GM20000 (cell line): ENCODE results near the gene TSPAN7.

Experiments
- DNase-seq: peaks from one replicate; pipeline ENCODE4 v3.0.0; 2012; ENCODE audit warnings: low spot score
- TF ChIP-seq, protein P1 (sequence below): IDR thresholded peaks from 2 replicates; pipeline ENCODE4 v1.5.1; 2012; ENCODE audit warnings: mild to moderate bottlenecking, control low read depth; ENCODE audit errors: extremely low read depth, missing control alignments

The TSPAN7 gene

DNA sequence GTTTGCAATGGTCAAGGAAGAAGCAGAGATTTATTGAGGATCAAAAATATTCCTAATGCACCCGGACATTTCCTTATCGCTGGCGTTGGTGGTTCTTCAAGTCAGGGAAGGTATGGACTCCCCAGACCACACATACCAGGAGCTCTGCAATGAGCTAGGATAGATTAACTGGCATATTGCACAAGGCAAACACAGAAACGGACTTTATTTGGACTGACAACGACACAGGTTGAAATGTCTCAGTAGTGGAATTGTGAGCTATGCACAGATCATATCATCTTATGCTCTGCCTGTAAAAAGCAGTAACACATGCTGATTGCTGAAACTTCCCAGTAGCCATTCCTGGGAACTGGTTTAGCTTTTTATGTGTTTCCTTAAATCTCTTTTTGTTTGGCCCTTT lies 1.7 kb downstream of the TSPAN7 start:
- TF ChIP-seq, protein P1, sequence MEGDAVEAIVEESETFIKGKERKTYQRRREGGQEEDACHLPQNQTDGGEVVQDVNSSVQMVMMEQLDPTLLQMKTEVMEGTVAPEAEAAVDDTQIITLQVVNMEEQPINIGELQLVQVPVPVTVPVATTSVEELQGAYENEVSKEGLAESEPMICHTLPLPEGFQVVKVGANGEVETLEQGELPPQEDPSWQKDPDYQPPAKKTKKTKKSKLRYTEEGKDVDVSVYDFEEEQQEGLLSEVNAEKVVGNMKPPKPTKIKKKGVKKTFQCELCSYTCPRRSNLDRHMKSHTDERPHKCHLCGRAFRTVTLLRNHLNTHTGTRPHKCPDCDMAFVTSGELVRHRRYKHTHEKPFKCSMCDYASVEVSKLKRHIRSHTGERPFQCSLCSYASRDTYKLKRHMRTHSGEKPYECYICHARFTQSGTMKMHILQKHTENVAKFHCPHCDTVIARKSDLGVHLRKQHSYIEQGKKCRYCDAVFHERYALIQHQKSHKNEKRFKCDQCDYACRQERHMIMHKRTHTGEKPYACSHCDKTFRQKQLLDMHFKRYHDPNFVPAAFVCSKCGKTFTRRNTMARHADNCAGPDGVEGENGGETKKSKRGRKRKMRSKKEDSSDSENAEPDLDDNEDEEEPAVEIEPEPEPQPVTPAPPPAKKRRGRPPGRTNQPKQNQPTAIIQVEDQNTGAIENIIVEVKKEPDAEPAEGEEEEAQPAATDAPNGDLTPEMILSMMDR: no peak
- no peak for DNase-seq

DNA sequence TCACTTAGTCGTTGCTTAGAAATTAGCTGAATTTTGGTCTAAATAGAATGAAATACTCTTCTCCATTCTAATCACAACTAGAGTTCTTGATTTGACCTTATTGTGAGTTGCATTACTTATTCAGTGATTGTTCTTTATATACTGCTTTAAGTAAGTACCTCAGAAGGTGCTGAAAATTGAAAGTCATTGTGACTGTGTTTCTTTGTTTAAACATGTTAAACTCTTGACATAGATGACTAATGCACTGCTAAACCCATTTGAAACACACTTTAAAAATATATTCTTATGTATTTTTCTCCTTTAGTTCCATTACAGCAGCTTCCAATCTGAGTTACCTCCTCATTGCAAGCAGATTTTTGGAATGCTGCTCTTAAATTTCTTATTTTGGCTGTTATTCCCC lies 9.1 kb downstream of the TSPAN7 start:
- DNase-seq: no peak
- TF ChIP-seq, protein P1: no peak

DNA sequence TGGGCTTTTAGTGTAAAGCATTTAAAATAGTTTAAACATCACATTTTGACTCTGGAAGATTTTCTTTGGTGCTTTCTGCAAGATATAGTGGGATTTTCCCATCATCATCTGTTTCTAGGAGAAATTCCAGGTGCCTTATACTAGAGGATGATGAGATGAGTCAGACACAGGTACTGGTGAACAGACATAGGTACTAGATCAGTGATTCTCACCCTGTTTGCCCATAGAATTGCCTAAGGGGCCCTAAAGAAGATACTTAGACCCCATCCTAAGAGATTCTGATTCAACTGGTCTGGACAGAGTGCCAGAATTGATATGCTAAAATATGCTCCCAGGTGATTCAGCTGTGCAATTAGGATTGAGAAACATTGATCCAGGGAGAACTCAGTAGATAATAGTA lies 9.7 kb downstream of the TSPAN7 start:
- DNase-seq: no peak
- TF ChIP-seq, protein P1: no peak

DNA sequence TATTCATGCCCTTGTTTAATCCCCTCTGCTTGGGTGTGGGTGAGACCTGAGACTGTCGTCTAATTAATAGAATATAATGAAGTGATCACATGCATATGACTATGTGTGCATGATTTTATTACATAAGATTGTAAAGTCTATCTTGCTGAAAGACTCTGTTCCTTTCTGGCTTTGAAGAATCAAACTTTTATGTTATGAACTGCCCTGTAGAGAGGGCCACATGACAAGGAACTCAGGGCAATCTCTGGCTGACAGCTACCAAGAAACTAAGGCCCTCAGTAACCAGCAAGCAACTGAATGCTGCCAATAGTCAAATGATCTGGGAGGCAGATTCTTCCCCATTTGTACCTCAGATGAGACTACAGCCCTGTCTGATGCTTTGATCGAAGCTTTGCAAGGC lies 13.5 kb downstream of the TSPAN7 start:
- DNase-seq: no peak
- TF ChIP-seq, protein P1: no peak

DNA sequence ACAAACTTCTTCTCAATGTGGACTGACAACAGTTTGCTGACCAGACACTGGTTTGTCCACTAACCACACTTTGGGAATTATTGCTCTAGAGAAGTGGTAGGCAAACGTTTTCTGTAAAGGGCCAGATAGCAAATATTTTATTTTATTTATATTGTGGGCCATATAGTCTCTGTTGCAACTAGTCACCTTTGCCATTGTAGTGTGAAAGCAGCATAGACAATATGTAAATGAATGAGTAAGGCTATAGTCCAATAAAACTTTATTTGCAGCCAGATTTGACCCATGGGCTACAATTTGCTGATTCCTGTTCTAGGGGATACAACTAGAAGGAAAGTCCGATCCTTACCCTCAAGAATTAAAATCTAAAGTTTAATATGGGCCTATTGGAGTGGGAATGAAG lies 14.5 kb downstream of the TSPAN7 start:
- no peak for DNase-seq
- TF ChIP-seq, protein P1: no peak

DNA sequence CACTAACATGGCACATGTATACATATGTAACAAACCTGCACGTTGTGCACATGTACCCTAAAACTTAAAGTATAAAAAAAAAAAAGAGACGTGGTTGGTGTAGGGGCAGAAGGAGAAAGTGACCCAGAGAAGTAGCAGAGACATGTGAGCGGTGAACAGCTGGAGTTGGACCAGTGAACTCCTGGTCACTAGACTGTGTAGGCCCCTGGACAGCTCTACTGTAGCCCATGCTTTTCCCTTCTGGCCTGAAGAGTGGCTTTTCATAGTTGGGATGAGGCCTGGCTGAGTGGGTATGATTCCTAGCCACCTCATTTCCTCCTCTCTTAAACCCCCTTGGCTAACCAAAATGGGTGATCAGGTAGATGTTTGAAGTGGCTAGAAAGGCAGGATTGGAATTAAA lies 16.4 kb downstream of the TSPAN7 start:
- no peak for DNase-seq
- TF ChIP-seq, protein P1: no peak

DNA sequence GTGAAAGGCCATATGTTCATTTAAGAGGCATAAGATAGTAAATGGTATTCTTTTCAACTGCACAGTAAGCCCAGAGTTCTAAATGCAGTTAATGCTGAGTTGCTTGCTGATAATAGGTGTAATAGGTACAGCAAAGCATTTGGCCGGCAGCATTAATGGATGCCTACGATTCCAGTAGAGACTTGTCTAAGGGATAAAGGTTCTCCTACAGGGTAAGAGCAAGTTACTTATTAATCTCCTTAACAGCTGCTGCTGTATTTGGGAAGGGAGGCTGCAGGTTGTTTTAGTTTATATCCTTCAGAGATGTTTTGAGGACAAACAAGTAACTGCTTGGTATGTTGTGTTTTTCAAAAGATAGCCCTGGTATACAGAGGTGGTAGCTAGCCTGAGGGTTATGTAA lies 16.8 kb downstream of the TSPAN7 start:
- no peak for DNase-seq
- TF ChIP-seq, protein P1: no peak

DNA sequence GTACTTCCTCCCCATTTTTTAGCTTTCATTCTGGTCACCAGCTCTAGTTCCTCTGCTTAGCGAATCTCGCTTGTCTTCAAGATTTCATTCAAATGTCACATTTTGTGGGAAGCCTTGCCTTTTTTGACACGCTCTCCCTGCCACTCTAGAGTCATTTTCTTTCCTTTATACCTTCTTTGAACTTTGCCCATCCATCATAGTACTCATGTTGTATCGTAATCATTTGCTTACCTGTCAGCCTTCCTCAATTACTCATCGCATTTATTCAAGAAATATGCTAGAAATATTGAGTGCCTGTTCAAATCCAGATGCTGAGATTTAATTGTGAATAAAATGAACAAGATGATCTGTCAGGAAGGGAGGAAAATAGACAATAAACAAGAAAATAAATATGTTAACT lies 21.8 kb downstream of the TSPAN7 start:
- no peak for DNase-seq
- TF ChIP-seq, protein P1: no peak
